ENCODE measurements around the gene FAM236A. TPM values are rescaled to one million over a fixed set of nuclear protein-coding genes. Genes with fewer than 3 reads are reported as not detected.
"Not testable (repeated sequence)": the region's sequence is repeated elsewhere in the genome, so short reads cannot be mapped to it uniquely, and the experiment has no call there.

The FAM236A gene
- total RNA-seq, result not detected
- not detected for polyA plus RNA-seq
- long read RNA-seq, donor 1, result 0 reads
- long read RNA-seq, donor 2, result 0 reads
- long read RNA-seq, donor 3, result 0 reads

- ATAC-seq; H3K27ac ChIP-seq; H3K27me3 ChIP-seq; H3K4me1 ChIP-seq; H3K9me3 ChIP-seq; intact Hi-C loops (cut with DNase I); DNase-seq; H3K4me3 ChIP-seq; H3K36me3 ChIP-seq: not testable (repeated sequence)
- no CpG with 5 or more reads among the region's 15 CpGs for WGBS, 4 donors
Observed at GRCh38 chrX:72937906-72938305, at the start of gene FAM236A. FAM236A (plus strand) TSS chrX:72938206; CDS start chrX:72938263, 57 bp downstream.

DNA sequence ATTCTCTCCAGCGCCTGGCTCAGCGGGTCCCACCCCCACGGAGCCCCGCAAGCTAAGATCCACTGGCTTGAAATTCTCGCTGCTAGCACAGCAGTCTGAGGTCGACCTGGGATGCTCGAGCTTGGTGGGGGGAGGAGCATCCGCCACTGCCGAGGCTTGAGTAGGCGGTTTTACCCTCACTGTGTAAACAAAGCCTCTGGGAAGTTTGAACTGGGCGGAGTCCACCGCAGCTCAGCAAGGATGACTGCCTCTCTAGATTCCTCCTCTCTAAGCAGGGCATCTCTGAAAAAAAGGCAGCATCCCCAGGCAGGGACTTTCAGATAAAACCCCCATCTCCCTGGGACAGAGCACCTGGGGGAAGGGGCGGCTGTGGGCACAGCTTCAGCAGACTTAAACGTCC is 48.3 kb upstream of the FAM236A start:
- intact Hi-C loops (cut with DNase I); DNase-seq; H3K36me3 ChIP-seq; H3K27me3 ChIP-seq; H3K4me3 ChIP-seq; H3K9me3 ChIP-seq; H3K27ac ChIP-seq; ATAC-seq; H3K4me1 ChIP-seq: not testable (repeated sequence)
- no CpG with 5 or more reads among the region's 14 CpGs for WGBS, 4 donors

DNA sequence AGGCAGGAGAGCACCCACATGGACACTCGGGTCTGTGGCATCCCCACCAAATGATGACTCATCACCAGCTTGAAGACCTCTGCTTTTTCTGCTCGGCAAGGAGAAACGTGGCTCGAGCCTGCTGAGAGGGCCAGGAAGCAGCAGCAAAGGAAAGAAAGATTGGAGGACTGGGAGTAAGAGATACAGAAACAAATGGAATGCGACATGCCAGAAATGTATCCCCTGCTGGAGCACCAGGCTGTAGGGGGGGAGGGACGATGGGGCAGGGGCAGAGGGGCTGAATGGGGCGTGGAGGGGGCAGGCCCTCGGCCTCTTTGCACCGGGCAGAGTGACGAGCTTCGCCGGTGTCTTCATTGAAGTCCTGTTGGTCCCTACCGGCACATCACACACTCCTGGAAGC is 25.7 kb upstream of the FAM236A start, which contains the start of gene FAM236C:
Gene FAM236C, plus strand, starts transcription at position 301 of the 400 bp plus-strand sequence. CDS start 100 bp downstream, outside the sequence.
- intact Hi-C loops (cut with DNase I); H3K27me3 ChIP-seq; DNase-seq; H3K27ac ChIP-seq; H3K4me3 ChIP-seq; H3K36me3 ChIP-seq; H3K4me1 ChIP-seq; ATAC-seq; H3K9me3 ChIP-seq: not testable (repeated sequence)
- WGBS, 4 donors, result no CpG with 5 or more reads among the region's 13 CpGs

DNA sequence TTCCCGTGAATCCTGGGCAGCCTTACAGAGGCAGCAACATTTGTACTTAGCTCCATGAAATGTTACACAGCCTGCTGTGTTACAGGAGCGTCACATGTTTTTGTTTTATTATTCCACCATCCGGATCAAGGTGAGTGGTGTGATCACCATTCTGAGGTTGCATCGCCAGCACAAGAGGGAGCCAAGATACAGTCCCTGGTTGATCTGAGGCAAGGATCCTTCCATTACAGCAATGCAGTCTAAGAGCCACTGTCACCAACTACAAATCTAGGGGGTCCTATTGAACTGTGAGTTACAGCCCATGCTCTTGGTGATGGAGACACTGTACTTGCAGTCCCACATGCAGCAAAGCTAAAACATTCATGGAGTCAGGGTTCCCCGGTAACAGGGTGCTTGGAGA is 21.9 kb upstream of the FAM236A start:
- H3K27ac ChIP-seq; H3K4me3 ChIP-seq; intact Hi-C loops (cut with DNase I); H3K27me3 ChIP-seq; DNase-seq; H3K9me3 ChIP-seq; H3K4me1 ChIP-seq; H3K36me3 ChIP-seq; ATAC-seq: not testable (repeated sequence)
- 76 to 90% (median 84%) methylated on average over 2 to 3 of the region's 5 CpGs for WGBS, 4 donors

DNA sequence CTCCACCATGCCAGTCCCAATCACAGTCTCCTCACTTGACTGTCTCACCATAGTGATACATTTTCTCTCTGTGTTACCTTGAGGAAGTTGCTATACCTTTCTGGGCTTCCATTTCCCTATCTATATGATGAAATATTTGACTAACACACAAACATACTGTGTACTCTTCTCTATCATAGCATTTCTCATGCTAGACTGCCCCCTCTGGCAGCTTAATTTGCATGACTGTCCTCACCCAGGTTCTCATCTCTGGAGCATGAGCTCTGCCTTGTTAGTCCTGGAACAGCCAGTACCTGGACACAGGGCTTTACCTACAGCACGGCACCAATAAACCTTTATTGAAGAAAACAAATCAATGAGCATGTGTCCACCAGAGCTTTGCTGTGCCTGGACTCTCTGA is 5.7 kb upstream of the FAM236A start:
- H3K4me1 ChIP-seq; H3K4me3 ChIP-seq; H3K36me3 ChIP-seq; H3K27ac ChIP-seq; DNase-seq; H3K27me3 ChIP-seq; H3K9me3 ChIP-seq; intact Hi-C loops (cut with DNase I); ATAC-seq: not testable (repeated sequence)
- no CpG with 5 or more reads among the region's 1 CpG for WGBS, 4 donors

GRCh38 chrX:72936455-72936854 is 1.6 kb upstream of the FAM236A start:
- H3K4me1 ChIP-seq; H3K27me3 ChIP-seq; intact Hi-C loops (cut with DNase I); H3K4me3 ChIP-seq; DNase-seq; H3K36me3 ChIP-seq; ATAC-seq; H3K27ac ChIP-seq; H3K9me3 ChIP-seq: not testable (repeated sequence)
- WGBS, 4 donors, result no CpG with 5 or more reads among the region's 7 CpGs

DNA sequence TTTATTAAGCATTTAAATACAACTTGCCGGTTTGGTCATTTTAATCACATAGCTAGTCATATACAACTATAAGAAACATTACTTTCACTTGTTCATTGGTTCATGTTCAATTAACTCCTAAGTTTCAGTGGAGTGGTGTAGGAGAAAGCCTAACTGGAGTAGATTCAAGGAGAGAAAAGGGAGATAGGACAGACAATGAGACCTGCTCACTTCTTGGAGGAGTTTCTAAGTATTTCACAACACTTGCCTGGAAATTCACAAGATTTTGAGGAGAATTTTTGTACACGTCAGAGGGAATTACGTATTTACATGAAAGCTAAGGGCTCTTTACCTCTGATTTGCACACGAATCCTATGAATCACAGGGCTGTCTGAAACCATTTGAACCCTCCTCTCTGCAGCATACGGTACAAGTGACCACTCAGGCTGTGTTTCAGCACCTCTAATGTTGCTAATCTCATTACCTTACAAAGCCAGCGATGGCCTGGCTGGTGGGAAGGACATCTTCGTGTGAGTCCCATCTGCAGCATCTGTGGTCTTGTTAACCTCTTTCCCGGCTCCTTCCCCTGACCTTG is 1.0 kb upstream of the FAM236A start:
- no CpG with 5 or more reads among the region's 8 CpGs for WGBS, 4 donors
- ATAC-seq; intact Hi-C loops (cut with DNase I); H3K36me3 ChIP-seq; H3K9me3 ChIP-seq; H3K27ac ChIP-seq; H3K4me3 ChIP-seq; H3K4me1 ChIP-seq; DNase-seq; H3K27me3 ChIP-seq: not testable (repeated sequence)

GRCh38 chrX:72942272-72942671 is 4.3 kb downstream of the FAM236A start:
- no CpG with 5 or more reads among the region's 6 CpGs for WGBS, 4 donors
- H3K4me1 ChIP-seq; ATAC-seq; H3K27me3 ChIP-seq; H3K36me3 ChIP-seq; DNase-seq; H3K4me3 ChIP-seq; intact Hi-C loops (cut with DNase I); H3K27ac ChIP-seq; H3K9me3 ChIP-seq: not testable (repeated sequence)

GRCh38 chrX:72943035-72943818 is 5.2 kb downstream of the FAM236A start:
- H3K36me3 ChIP-seq; DNase-seq; H3K4me1 ChIP-seq; H3K4me3 ChIP-seq; H3K9me3 ChIP-seq; H3K27ac ChIP-seq; intact Hi-C loops (cut with DNase I); H3K27me3 ChIP-seq: not testable (repeated sequence)
- ATAC-seq, result peak in 1 of 4 donors; percentile 17
- no CpG with 5 or more reads among the region's 44 CpGs for WGBS, 4 donors

DNA sequence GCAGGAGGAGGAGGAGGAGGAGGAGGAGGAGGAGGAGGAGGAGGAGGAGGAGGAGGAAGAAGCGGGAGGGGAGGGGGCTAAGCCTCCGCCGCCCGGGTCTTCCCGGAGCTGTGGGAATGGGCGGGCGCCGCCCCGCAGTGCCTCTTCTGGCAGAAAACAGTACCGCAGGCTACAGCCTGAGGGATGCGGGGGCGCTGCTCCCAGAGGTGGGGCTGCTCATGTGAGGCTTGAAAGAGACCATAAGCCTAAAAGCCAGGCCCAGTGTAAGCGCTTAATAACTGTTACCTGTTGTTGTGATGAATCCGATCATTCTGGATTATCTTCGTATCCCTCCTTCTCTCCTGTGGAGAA is 5.8 kb downstream of the FAM236A start, which contains the start of gene DMRTC1:
Gene DMRTC1, minus strand, starts transcription at position 19 of the 351 bp plus-strand sequence. CDS start 68,143 bp downstream, outside the sequence.
- DNase-seq; H3K9me3 ChIP-seq; H3K27me3 ChIP-seq; intact Hi-C loops (cut with DNase I); H3K27ac ChIP-seq; H3K36me3 ChIP-seq; H3K4me3 ChIP-seq; H3K4me1 ChIP-seq: not testable (repeated sequence)
- peak in 2 of 4 donors; percentile 63 to 69 for ATAC-seq
- no CpG with 5 or more reads among the region's 15 CpGs for WGBS, 4 donors

- H3K9me3 ChIP-seq, DNase-seq: not testable (repeated sequence)
Observed at GRCh38 chrX:72959971-72960370, 22.0 kb downstream of the FAM236A start.

More at GRCh38 chrX:72959971-72960370, 22.0 kb downstream of the FAM236A start:
- H3K27me3 ChIP-seq; H3K27ac ChIP-seq; H3K4me3 ChIP-seq; H3K4me1 ChIP-seq; intact Hi-C loops (cut with DNase I); ATAC-seq; H3K36me3 ChIP-seq: not testable (repeated sequence)
- no CpG with 5 or more reads among the region's 9 CpGs for WGBS, 4 donors

Measured in heart left ventricle (tissue), 16 donors.